Astrocyte of the spinal cord (primary cell): ENCODE results near the gene NFKBIL1.
"Not testable (repeated sequence)": the region's sequence is repeated elsewhere in the genome, so short reads cannot be mapped to it uniquely, and the experiment has no call there.

Source experiments
- DNase-seq: peaks from one replicate; pipeline ENCODE4 v3.0.0; 2011; ENCODE audit warnings: low read depth, low spot score
- H3K4me3 ChIP-seq: 2 replicates; pipeline ENCODE4 v1.5.1; 2011; ENCODE audit warnings: low read depth, mild to moderate bottlenecking, low read length, moderate library complexity
- in situ Hi-C: cut with HindIII; loops from 2 replicates; pipeline ENCODE4 v1.10.0; 2017; ENCODE audit warnings: low sequenced_read_pairs
- TF ChIP-seq, protein P1 (sequence below): IDR thresholded peaks from 2 replicates; pipeline ENCODE4 v1.5.1; 2012; ENCODE audit warnings: low read depth, mild to moderate bottlenecking, low read length, inconsistent platforms

Gene NFKBIL1

DNA sequence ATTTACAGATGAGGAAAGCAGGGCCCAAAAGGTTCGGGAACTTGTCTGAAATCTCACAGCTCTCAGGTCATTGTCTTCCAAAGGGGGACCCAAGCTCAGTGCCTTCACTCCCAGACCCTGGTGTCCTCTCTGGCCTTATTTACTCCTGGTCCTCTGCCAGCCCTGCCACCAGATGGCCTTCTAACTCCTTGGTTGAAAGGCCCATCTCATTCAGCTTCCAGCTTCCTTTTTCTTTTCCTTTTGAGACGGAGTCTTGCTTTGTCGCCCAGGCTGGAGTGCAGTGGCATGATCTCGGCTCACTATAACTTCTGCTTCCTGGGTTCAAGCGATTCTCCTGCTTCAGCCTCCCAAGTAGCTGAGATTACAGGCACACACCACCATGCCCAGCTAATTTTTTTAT, 4.0 kb downstream of the NFKBIL1 start:
- in situ Hi-C loops, H3K4me3 ChIP-seq: not testable (repeated sequence)
- peak; percentile 46 for DNase-seq
- TF ChIP-seq, protein P1, sequence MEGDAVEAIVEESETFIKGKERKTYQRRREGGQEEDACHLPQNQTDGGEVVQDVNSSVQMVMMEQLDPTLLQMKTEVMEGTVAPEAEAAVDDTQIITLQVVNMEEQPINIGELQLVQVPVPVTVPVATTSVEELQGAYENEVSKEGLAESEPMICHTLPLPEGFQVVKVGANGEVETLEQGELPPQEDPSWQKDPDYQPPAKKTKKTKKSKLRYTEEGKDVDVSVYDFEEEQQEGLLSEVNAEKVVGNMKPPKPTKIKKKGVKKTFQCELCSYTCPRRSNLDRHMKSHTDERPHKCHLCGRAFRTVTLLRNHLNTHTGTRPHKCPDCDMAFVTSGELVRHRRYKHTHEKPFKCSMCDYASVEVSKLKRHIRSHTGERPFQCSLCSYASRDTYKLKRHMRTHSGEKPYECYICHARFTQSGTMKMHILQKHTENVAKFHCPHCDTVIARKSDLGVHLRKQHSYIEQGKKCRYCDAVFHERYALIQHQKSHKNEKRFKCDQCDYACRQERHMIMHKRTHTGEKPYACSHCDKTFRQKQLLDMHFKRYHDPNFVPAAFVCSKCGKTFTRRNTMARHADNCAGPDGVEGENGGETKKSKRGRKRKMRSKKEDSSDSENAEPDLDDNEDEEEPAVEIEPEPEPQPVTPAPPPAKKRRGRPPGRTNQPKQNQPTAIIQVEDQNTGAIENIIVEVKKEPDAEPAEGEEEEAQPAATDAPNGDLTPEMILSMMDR, result peak; percentile 43

DNA sequence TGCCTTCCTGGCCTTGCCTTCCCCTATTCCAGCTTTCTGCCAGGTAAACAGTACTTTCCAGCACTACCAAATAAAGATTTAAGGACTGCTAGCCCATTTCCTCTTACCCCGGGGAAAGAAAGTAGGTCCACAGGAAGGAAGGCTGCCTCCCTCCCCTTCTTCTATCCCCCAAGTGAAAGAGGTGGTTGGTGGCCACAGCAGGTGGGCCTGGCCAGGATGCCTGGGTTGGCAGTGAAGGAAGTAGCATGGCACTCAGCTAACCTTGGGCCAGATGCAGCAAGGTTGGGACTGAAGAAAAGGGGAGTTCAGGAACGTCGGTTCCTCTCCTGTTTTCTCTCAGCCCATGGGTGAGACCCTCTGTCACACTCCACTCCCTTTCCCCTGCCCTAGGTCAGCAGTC, 8.9 kb downstream of the NFKBIL1 start:
- no peak for DNase-seq
- in situ Hi-C loops, result no loop called here
- H3K4me3 ChIP-seq, result no peak overlapping the region
- TF ChIP-seq, protein P1, result no peak

DNA sequence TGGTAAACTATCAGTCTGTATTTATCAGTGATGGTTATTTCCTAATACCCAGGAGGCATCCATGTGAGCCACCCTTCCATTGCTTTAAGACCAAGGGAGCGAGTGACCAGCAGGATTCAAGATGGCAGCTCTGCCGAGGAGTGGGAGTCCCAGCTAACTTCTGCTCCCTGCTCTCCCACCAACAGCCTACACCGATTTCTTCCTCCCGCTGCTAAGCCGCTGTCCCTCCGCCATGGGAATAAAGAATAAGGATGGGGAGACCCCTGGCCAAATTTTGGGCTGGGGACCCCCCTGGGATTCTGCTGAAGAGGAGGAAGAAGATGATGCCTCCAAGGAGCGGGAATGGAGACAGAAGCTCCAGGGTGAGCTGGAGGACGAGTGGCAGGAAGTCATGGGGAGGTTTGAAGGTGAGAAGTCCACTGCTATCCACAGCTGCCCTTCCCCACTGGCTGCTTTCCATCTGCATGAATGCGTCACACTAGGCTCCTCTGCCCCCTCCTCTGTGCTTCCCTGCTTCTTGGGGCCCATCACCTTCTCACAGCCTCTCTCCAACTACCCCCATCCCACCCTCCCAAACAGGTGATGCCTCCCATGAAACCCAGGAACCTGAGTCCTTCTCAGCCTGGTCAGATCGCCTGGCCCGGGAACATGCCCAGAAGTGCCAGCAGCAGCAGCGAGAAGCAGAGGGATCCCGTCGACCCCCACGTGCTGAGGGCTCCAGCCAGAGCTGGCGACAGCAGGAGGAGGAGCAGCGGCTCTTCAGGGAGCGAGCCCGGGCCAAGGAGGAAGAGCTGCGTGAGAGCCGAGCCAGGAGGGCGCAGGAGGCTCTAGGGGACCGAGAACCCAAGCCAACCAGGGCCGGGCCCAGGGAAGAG, 10.3 kb downstream of the NFKBIL1 start:
- no peak overlapping the region for H3K4me3 ChIP-seq
- no peak for DNase-seq
- TF ChIP-seq, protein P1, result no peak
- in situ Hi-C loops, result no loop called here

DNA sequence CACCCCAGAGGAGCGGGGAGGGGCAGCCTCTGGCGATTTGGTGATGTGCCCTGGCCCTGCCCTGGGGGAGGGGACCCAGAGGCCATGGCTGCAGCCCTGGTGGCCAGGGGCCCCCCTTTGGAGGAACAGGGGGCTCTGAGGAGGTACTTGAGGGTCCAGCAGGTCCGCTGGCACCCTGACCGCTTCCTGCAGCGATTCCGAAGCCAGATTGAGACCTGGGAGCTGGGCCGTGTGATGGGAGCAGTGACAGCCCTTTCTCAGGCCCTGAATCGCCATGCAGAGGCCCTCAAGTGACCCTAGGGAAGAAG, 10.9 kb downstream of the NFKBIL1 start:
- no peak overlapping the region for H3K4me3 ChIP-seq
- no peak for DNase-seq
- in situ Hi-C loops, result no loop called here
- TF ChIP-seq, protein P1, result no peak

DNA sequence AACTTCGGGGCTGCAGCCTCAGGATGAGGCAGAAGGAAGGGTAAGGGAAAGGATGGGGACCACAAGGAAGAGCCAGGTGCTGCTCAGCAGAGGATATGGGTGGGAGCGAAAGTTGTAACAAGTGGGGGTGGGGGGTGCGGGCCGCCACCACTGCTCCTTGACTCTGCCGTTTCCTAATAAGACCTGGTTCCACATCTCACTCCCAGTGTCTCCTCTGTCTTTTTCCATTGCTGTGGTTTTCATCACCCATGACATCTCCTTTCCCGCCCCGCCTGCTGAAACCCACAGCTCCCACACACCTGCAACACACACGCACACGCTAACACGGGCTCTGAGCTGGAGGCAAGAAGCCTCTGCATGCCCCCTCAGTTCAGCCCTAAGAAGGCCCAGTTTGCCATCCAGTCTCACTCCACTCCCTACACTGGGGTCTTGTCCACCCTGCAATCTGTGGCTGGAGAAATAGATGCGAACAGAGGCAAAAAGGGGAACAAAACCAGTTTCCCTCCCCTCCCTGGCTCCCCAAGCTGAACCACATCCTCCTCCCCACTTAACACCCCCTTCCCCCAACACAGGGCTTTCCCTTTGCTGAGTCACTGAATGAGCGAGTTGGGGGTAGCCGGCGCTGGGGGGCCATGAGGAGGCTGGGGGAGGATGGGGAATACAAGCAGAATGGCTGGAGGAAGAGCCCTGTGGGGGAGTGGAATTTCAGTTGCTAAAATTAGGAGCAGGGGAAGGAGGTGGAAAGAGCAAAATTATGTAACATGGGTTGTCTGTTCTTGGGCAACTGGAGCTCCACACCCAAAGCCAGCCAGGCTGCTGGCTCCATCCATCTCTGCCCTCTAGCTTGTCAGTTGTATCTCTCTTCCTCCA, 11.5 kb downstream of the NFKBIL1 start:
- H3K4me3 ChIP-seq, result no peak overlapping the region
- in situ Hi-C loops, result no loop called here
- TF ChIP-seq, protein P1, result no peak
- DNase-seq, result no peak

DNA sequence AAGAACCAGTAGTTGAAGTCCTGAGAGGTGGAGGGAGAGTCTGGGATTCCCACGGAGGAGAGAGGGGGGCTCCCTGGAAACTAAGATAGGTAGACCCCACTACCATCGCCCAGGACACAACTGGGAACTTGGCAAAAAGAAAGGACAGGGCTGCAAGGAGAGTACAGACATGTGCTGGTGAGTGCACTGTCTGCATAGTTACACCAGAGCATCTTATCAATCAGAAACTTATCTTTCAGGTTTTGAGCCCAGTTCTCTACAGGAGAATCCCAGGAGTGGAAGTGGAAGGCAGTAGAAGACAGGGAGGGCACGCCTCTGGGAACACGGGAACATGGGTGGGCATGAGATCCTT, 12.2 kb downstream of the NFKBIL1 start:
- TF ChIP-seq, protein P1, result no peak
- in situ Hi-C loops, result no loop called here
- no peak for DNase-seq
- H3K4me3 ChIP-seq, result no peak overlapping the region
